ENCODE results near the gene DHODH. TPM values are rescaled to one million over a fixed set of nuclear protein-coding genes. Genes with fewer than 3 reads are reported as not detected.
"Not testable (repeated sequence)": the region's sequence is repeated elsewhere in the genome, so short reads cannot be mapped to it uniquely, and the experiment has no call there.

DHODH gene
- total RNA-seq, 8 experiments from 2014 or later: 3.7 to 17.1 (median 6.7) TPM

DNA sequence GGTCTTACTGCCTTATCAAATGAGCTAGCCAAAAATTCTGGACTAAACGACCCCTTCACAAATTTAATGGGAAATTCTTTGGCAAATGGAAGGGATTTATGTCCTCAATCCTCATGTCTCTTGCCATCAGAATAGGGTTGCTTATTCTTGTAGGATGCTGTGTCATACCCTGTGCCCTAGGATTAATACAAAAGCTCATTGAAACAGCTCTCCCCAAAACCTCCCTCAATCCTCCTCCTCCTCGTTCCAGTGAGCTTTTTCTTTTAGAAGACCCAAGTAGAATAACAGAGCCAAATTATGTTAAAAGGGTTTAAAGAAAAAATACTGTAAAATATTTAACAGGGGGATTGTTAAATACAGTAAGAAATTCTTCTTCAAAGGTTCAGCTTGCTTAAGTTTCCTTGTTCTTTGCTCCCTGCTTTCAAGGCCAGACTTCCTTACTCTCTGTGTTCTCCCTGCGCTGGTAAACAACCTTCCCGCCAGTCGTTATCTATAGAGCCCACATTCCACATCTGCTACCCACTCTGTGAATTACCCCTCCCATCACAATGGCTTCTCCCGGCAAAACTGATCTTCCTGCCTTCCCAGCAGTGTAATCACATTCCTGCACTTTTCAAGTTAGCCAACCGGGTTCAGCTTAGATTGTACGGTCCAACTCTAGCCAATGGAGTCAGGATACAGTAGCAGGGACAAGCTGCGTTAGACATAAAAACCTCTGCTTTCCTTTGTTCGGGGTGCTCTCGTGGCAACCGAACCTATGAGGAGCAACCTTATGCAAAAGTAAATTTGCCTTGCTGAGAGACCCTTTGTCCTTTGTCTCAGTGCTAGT is 64.2 kb downstream of the DHODH start:
- Histone ChIP-seq H3K4me1 (replicated peaks in 1 of 2) (peaks cover 8 to 11% of the 10 kb centered on the region in 2 donors), H3K27ac (peak overlapping the region in 1 of 2 donors; percentile 41), H3K4me3 (no peak overlapping the region)
- peak in 6 of 8 experiments; percentile 32 to 87 (median 66) for ATAC-seq (replicated peaks in 6 of 8)
- WGBS, 10 experiments: 32 to 93% (median 58%) methylated on average over 3 to 12 of the region's 12 CpGs
- in situ Hi-C loops (cut with MboI; ENCODE audit: low pct_unique_long_range_greater_than_20kb in 2 of 9, low sequenced_read_pairs in 9 of 9, unreplicated experiment in 9 of 9): no loop called here

DNA sequence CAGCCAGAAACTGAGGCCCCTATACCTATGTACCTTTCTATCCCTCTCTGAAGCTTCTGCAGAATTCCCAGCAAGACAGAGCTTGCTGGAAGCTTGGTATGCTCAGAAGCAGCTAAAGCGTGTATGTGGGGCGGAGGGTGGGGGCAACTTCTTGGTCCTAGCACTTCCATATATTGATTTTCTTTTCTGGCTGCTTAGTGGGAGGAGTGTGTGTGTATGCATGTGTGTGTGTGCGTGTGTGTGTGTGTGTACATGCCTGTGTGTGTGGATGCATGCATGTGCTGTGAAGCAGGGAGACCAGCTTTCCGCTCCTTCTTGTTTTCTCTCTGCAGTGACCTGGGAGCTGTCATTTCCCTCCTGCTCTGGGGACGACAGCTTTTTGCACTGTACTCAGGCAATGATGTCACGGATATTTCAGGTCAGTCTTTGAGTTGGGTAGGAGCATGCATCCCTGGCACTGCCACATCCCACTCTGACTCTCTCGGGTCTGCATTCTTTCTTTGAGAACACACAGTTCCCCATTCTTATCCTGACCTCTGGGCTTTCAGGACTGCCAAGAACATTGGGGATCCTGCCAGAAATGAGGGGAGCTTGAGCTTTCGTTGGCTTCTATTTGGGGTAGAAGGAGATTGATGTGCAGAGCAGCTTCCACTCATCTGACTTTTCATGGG is 65.2 kb downstream of the DHODH start:
- peak in 2 of 8 experiments; percentile 10 to 35 for ATAC-seq (replicated peaks in 6 of 8)
- Histone ChIP-seq H3K4me3 (no peak overlapping the region), H3K27ac (no peak overlapping the region), H3K4me1 (replicated peaks in 1 of 2) (peaks cover 8 to 11% of the 10 kb centered on the region in 2 donors)
- in situ Hi-C loops (cut with MboI; ENCODE audit: low pct_unique_long_range_greater_than_20kb in 2 of 9, low sequenced_read_pairs in 9 of 9, unreplicated experiment in 9 of 9): no loop called here
- WGBS, 10 experiments: 39 to 94% (median 83%) methylated on average over 1 to 5 of the region's 8 CpGs; no CpG with 5 or more reads in 6 of the 10 experiments

DNA sequence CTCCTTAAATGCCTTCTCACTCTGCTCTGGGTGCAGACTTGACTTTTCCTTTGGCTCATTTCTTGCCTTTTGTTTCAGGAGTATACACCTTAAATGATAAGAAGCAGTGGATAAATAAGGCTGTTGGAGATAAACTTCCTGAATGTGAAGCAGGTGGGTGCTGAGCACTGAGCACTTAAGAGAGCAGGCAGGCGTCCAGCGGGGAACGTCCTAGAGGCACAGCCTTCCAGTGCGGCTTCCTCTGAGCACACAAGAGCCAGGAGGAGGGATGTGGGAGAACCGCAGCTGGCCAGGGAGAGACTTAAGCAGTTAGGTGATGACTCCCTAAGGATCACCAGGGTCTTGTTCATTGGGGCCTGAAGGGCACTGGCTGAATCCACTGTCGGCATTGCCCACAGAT is 66.5 kb downstream of the DHODH start:
- H3K4me3 ChIP-seq; in situ Hi-C loops (cut with MboI; ENCODE audit: low pct_unique_long_range_greater_than_20kb in 2 of 9, low sequenced_read_pairs in 9 of 9, unreplicated experiment in 9 of 9); ATAC-seq (replicated peaks in 6 of 8); H3K27ac ChIP-seq: not testable (repeated sequence)
- peaks cover 8 to 11% of the 10 kb centered on the region in 2 donors for H3K4me1 ChIP-seq (replicated peaks in 1 of 2)
- 100% methylated on average over 1 of the region's 6 CpGs; no CpG with 5 or more reads in 9 of the 10 experiments for WGBS, 10 experiments

Other genes starting within 250 kb of the DHODH start
- gene AP1G1, start 199.9 kb upstream of the DHODH start, total RNA-seq: 10 to 100 TPM; 40.1 to 78.0 (median 63.4) TPM
- 10 to 100 TPM in 6 of 8 experiments, 1 to 10 TPM in 2; 7.5 to 22.7 (median 17.2) TPM for gene ATXN1L, start 162.8 kb upstream of the DHODH start, total RNA-seq
- 10 to 100 TPM in 5 of 8 experiments, 1 to 10 TPM in 3; 3.2 to 28.6 (median 20.7) TPM for gene ZNF821, start 124.6 kb upstream of the DHODH start, total RNA-seq
- 100 to 1,000 TPM; 115 to 205 (median 148) TPM for gene IST1, start 113.2 kb upstream of the DHODH start, total RNA-seq
- under 1 TPM; 0.04 to 0.35 (median 0.06) TPM for gene PKD1L3, start 8.3 kb upstream of the DHODH start, total RNA-seq
- 100 to 1,000 TPM in 1 of 8 experiments, 1 to 10 TPM in 4, under 1 TPM in 3; 0.50 to 107 (median 1.1) TPM for gene HP, start 45.8 kb downstream of the DHODH start, total RNA-seq
- gene HPR, start 54.5 kb downstream of the DHODH start, total RNA-seq: 1 to 10 TPM in 2 of 8 experiments, under 1 TPM in 5, not detected in 1; 0.27 to 1.9 (median 0.81) TPM
- 10 to 100 TPM in 5 of 8 experiments, 1 to 10 TPM in 3; 8.4 to 16.9 (median 12.1) TPM for gene TXNL4B, start 84.9 kb downstream of the DHODH start, total RNA-seq
- 10 to 100 TPM; 28.2 to 75.7 (median 44.2) TPM for gene DHX38, start 85.1 kb downstream of the DHODH start, total RNA-seq
- 1 to 10 TPM in 7 of 8 experiments, under 1 TPM in 1; 0.76 to 6.7 (median 1.5) TPM for gene PMFBP1, start 163.4 kb downstream of the DHODH start, total RNA-seq